Tibial nerve (tissue), 4 donors: ENCODE results near the gene NSUN2.

ENCODE experiments used
- CTCF ChIP-seq, 5 experiments: fragments of 200-600 bp in 3 of 5; fragments of 450-650 bp in 2 of 5; sonication (generic) in 3 of 5; IDR thresholded peaks; one replicate each; pipeline ENCODE4 v1.5.1; 2016 to 2019; ENCODE audit warnings: antibody characterized with exemption in 5 of 5, mild to moderate bottlenecking in 3 of 5, moderate library complexity in 2 of 5
- EP300 ChIP-seq, 2 donors: sonication (generic); formaldehyde crosslinking; IDR thresholded peaks; one replicate each; pipeline ENCODE4 v1.6.1; 2017; ENCODE audit warnings: antibody characterized with exemption in 2 of 2, mild to moderate bottlenecking in 1 of 2

GRCh38 chr5:6633469-6634245, 813 bp upstream of the NSUN2 start:
- TF ChIP-seq EP300 (IDR thresholded peaks at IDR 0.05): no peak
- TF ChIP-seq CTCF (IDR thresholded peaks at IDR 0.05): no peak
